ENCODE results near the gene SLC35B4. TPM values are rescaled to one million over a fixed set of nuclear protein-coding genes. Genes with fewer than 3 reads are reported as not detected.

Gene SLC35B4
- total RNA-seq, 1 donor from 2014 or later = 22.8 TPM

- Mint-ChIP-seq H3K9me3 (no peaks in the 10 kb centered on the region), H3K36me3 (ENCODE audit: low read depth) (no peaks in the 10 kb centered on the region), H3K27me3 (ENCODE audit: low read depth) (peaks cover 17% of the 10 kb centered on the region), H3K4me1 (ENCODE audit: low read depth) (peaks cover 12% of the 10 kb centered on the region), H3K4me3 (ENCODE audit: low read depth) (no peak overlapping the region), H3K27ac (no peak overlapping the region)
- DNase-seq (ENCODE audit: low spot score) = peak; percentile 14
- intact Hi-C loops (cut with micrococcal nuclease) = no loop called here
These were observed 11.2 kb upstream of the SLC35B4 start for GRCh38 chr7:134327896-134328295.

- no peak for DNase-seq (ENCODE audit: low spot score)
- Mint-ChIP-seq H3K27ac (no peak overlapping the region), H3K4me3 (ENCODE audit: low read depth) (no peak overlapping the region), H3K36me3 (ENCODE audit: low read depth) (no peaks in the 10 kb centered on the region), H3K9me3 (no peaks in the 10 kb centered on the region), H3K27me3 (ENCODE audit: low read depth) (peaks cover 21% of the 10 kb centered on the region), H3K4me1 (ENCODE audit: low read depth) (peaks cover 10% of the 10 kb centered on the region)
- intact Hi-C loops (cut with micrococcal nuclease) = no loop called here
These were observed 7.4 kb upstream of the SLC35B4 start for GRCh38 chr7:134324107-134324506.

- Mint-ChIP-seq H3K27ac (no peak overlapping the region), H3K9me3 (no peaks in the 10 kb centered on the region), H3K4me3 (ENCODE audit: low read depth) (no peak overlapping the region), H3K36me3 (ENCODE audit: low read depth) (no peaks in the 10 kb centered on the region), H3K4me1 (ENCODE audit: low read depth) (peaks cover 15% of the 10 kb centered on the region), H3K27me3 (ENCODE audit: low read depth) (peaks cover 14% of the 10 kb centered on the region)
- DNase-seq (ENCODE audit: low spot score) = no peak
- intact Hi-C loops (cut with micrococcal nuclease) = no loop called here
These were observed 3.5 kb upstream of the SLC35B4 start for GRCh38 chr7:134320201-134320600.

GRCh38 chr7:134318443-134318842, 1.7 kb upstream of the SLC35B4 start:
- Mint-ChIP-seq H3K9me3 (no peaks in the 10 kb centered on the region), H3K4me1 (ENCODE audit: low read depth) (peaks cover 15% of the 10 kb centered on the region), H3K27ac (no peak overlapping the region), H3K27me3 (ENCODE audit: low read depth) (peaks cover 14% of the 10 kb centered on the region), H3K4me3 (ENCODE audit: low read depth) (no peak overlapping the region), H3K36me3 (ENCODE audit: low read depth) (no peaks in the 10 kb centered on the region)
- intact Hi-C loops (cut with micrococcal nuclease) = loop anchor here (5.0 kb wide), 2 partner anchors 39 to 114 kb away; no protein-coding TSS in a partner anchor
- DNase-seq (ENCODE audit: low spot score) = no peak

- Mint-ChIP-seq H3K4me1 (ENCODE audit: low read depth) (peaks cover 15% of the 10 kb centered on the region), H3K9me3 (no peaks in the 10 kb centered on the region), H3K36me3 (ENCODE audit: low read depth) (no peaks in the 10 kb centered on the region), H3K27me3 (ENCODE audit: low read depth) (peaks cover 8% of the 10 kb centered on the region), H3K4me3 (ENCODE audit: low read depth) (peak overlapping the region; percentile 88), H3K27ac (peak overlapping the region; percentile 18)
- no peak for DNase-seq (ENCODE audit: low spot score)
- intact Hi-C loops (cut with micrococcal nuclease) = loop anchor here (1.0 to 5.0 kb wide), 5 partner anchors 40 to 1235 kb away; partner anchors contain the start of genes CHCHD3, EXOC4 and LRGUK
These were observed 704 bp upstream of the SLC35B4 start for GRCh38 chr7:134317434-134317833.

- intact Hi-C loops (cut with micrococcal nuclease) = loop anchor here (1.0 to 5.0 kb wide), 5 partner anchors 41 to 1233 kb away; partner anchors contain the start of genes AKR1B1, CHCHD3 and EXOC4
- peak overlapping the region; percentile 66 for H3K27ac Mint-ChIP-seq
- no peak for DNase-seq (ENCODE audit: low spot score)
These were observed 821 bp downstream of the SLC35B4 start for GRCh38 chr7:134315679-134316538.

GRCh38 chr7:134313543-134313942, 3.2 kb downstream of the SLC35B4 start:
- Mint-ChIP-seq H3K9me3 (no peaks in the 10 kb centered on the region), H3K27ac (no peak overlapping the region), H3K36me3 (ENCODE audit: low read depth) (peaks cover 3% of the 10 kb centered on the region), H3K27me3 (ENCODE audit: low read depth) (no peaks in the 10 kb centered on the region), H3K4me3 (ENCODE audit: low read depth) (no peak overlapping the region), H3K4me1 (ENCODE audit: low read depth) (peaks cover 15% of the 10 kb centered on the region)
- no peak for DNase-seq (ENCODE audit: low spot score)
- intact Hi-C loops (cut with micrococcal nuclease) = no loop called here

More at GRCh38 chr7:134315679-134316538, 821 bp downstream of the SLC35B4 start:
- peaks cover 3% of the 10 kb centered on the region for H3K36me3 Mint-ChIP-seq (ENCODE audit: low read depth)
- peaks cover 15% of the 10 kb centered on the region for H3K4me1 Mint-ChIP-seq (ENCODE audit: low read depth)
- H3K4me3 Mint-ChIP-seq (ENCODE audit: low read depth) = peak overlapping the region; percentile 88
- peaks cover 5% of the 10 kb centered on the region for H3K27me3 Mint-ChIP-seq (ENCODE audit: low read depth)
- no peaks in the 10 kb centered on the region for H3K9me3 Mint-ChIP-seq

GRCh38 chr7:134312717-134313116, 4.0 kb downstream of the SLC35B4 start:
- intact Hi-C loops (cut with micrococcal nuclease) = no loop called here
- H3K9me3 Mint-ChIP-seq = no peaks in the 10 kb centered on the region
- H3K4me3 Mint-ChIP-seq (ENCODE audit: low read depth) = no peak overlapping the region
- no peak overlapping the region for H3K27ac Mint-ChIP-seq
- no peaks in the 10 kb centered on the region for H3K27me3 Mint-ChIP-seq (ENCODE audit: low read depth)
- H3K36me3 Mint-ChIP-seq (ENCODE audit: low read depth) = peaks cover 3% of the 10 kb centered on the region
- peaks cover 14% of the 10 kb centered on the region for H3K4me1 Mint-ChIP-seq (ENCODE audit: low read depth)
- DNase-seq (ENCODE audit: low spot score) = no peak

GRCh38 chr7:134311807-134312206, 4.9 kb downstream of the SLC35B4 start:
- H3K4me1 Mint-ChIP-seq (ENCODE audit: low read depth) = peaks cover 7% of the 10 kb centered on the region
- no peak overlapping the region for H3K4me3 Mint-ChIP-seq (ENCODE audit: low read depth)
- peaks cover 3% of the 10 kb centered on the region for H3K36me3 Mint-ChIP-seq (ENCODE audit: low read depth)
- intact Hi-C loops (cut with micrococcal nuclease) = no loop called here
- H3K9me3 Mint-ChIP-seq = no peaks in the 10 kb centered on the region
- no peaks in the 10 kb centered on the region for H3K27me3 Mint-ChIP-seq (ENCODE audit: low read depth)
- H3K27ac Mint-ChIP-seq = no peak overlapping the region
- no peak for DNase-seq (ENCODE audit: low spot score)

- DNase-seq (ENCODE audit: low spot score) = no peak
- H3K36me3 Mint-ChIP-seq (ENCODE audit: low read depth) = peaks cover 12% of the 10 kb centered on the region
- no peaks in the 10 kb centered on the region for H3K4me1 Mint-ChIP-seq (ENCODE audit: low read depth)
- no peaks in the 10 kb centered on the region for H3K27me3 Mint-ChIP-seq (ENCODE audit: low read depth)
- H3K9me3 Mint-ChIP-seq = no peaks in the 10 kb centered on the region
- no peak overlapping the region for H3K4me3 Mint-ChIP-seq (ENCODE audit: low read depth)
- intact Hi-C loops (cut with micrococcal nuclease) = no loop called here
- no peak overlapping the region for H3K27ac Mint-ChIP-seq
These were observed 8.2 kb downstream of the SLC35B4 start for GRCh38 chr7:134308548-134308947.

- intact Hi-C loops (cut with micrococcal nuclease) = no loop called here
- DNase-seq (ENCODE audit: low spot score) = no peak
- Mint-ChIP-seq H3K27me3 (ENCODE audit: low read depth) (no peaks in the 10 kb centered on the region), H3K4me1 (ENCODE audit: low read depth) (no peaks in the 10 kb centered on the region), H3K36me3 (ENCODE audit: low read depth) (peaks cover 19% of the 10 kb centered on the region), H3K9me3 (no peaks in the 10 kb centered on the region), H3K27ac (no peak overlapping the region), H3K4me3 (ENCODE audit: low read depth) (no peak overlapping the region)
These were observed 9.4 kb downstream of the SLC35B4 start for GRCh38 chr7:134307320-134307719.

GRCh38 chr7:134302120-134302519, 14.6 kb downstream of the SLC35B4 start:
- Mint-ChIP-seq H3K4me1 (ENCODE audit: low read depth) (no peaks in the 10 kb centered on the region), H3K36me3 (ENCODE audit: low read depth) (peaks cover 41% of the 10 kb centered on the region), H3K4me3 (ENCODE audit: low read depth) (no peak overlapping the region), H3K27ac (no peak overlapping the region), H3K27me3 (ENCODE audit: low read depth) (no peaks in the 10 kb centered on the region), H3K9me3 (no peaks in the 10 kb centered on the region)
- DNase-seq (ENCODE audit: low spot score) = no peak
- intact Hi-C loops (cut with micrococcal nuclease) = no loop called here

GRCh38 chr7:134301592-134301991, 15.1 kb downstream of the SLC35B4 start:
- Mint-ChIP-seq H3K4me3 (ENCODE audit: low read depth) (no peak overlapping the region), H3K9me3 (no peaks in the 10 kb centered on the region), H3K36me3 (ENCODE audit: low read depth) (peaks cover 41% of the 10 kb centered on the region), H3K27ac (no peak overlapping the region), H3K4me1 (ENCODE audit: low read depth) (no peaks in the 10 kb centered on the region), H3K27me3 (ENCODE audit: low read depth) (no peaks in the 10 kb centered on the region)
- intact Hi-C loops (cut with micrococcal nuclease) = no loop called here
- DNase-seq (ENCODE audit: low spot score) = no peak
